Nephron progenitor cell (in vitro differentiated cells): ENCODE results near the gene CEMIP.
"Not testable (repeated sequence)": the region's sequence is repeated elsewhere in the genome, so short reads cannot be mapped to it uniquely, and the experiment has no call there.

Experiments
- DNase-seq: peaks from one replicate; pipeline ENCODE4 v3.0.0; 2021
- H3K27ac Mint-ChIP-seq: 2 replicates; pipeline ENCODE4 v1.8.0; 2021; ENCODE audit warnings: mild to moderate bottlenecking, moderate library complexity, mixed read lengths
- H3K27me3 Mint-ChIP-seq: 2 replicates; pipeline ENCODE4 v1.8.0; 2021; ENCODE audit warnings: mild to moderate bottlenecking, low read depth, mixed read lengths; ENCODE audit not compliant: poor library complexity
- H3K36me3 Mint-ChIP-seq: 2 replicates; pipeline ENCODE4 v1.8.0; 2021; ENCODE audit warnings: low read depth, mixed read lengths
- H3K4me1 Mint-ChIP-seq: 2 replicates; pipeline ENCODE4 v1.8.0; 2021; ENCODE audit warnings: mixed read lengths
- H3K4me3 Mint-ChIP-seq: 2 replicates; pipeline ENCODE4 v1.8.0; 2021; ENCODE audit warnings: mild to moderate bottlenecking, moderate library complexity, mixed read lengths
- H3K9me3 Mint-ChIP-seq: 2 replicates; pipeline ENCODE4 v1.8.0; 2021; ENCODE audit warnings: mild to moderate bottlenecking, moderate library complexity, mixed read lengths
- CTCF ChIP-seq: fragments of 200-600 bp; sonication (generic); IDR thresholded peaks from 2 replicates; pipeline ENCODE4 v1.5.0; 2021; ENCODE audit warnings: antibody characterized with exemption

The CEMIP gene

GRCh38 chr15:80950291-80951078 lies 171.3 kb downstream of the CEMIP start:
- DNase-seq: no peak
- H3K4me1 Mint-ChIP-seq: peaks cover 28% of the 10 kb centered on the region
- H3K4me3 Mint-ChIP-seq: no peak overlapping the region
- no peaks in the 10 kb centered on the region for H3K9me3 Mint-ChIP-seq
- no peaks in the 10 kb centered on the region for H3K27me3 Mint-ChIP-seq
- H3K27ac Mint-ChIP-seq: no peak overlapping the region
- H3K36me3 Mint-ChIP-seq: peaks cover 41% of the 10 kb centered on the region
- TF ChIP-seq CTCF: no peak

GRCh38 chr15:80951941-80952340 lies 172.8 kb downstream of the CEMIP start:
- no peak for DNase-seq
- no peak overlapping the region for H3K27ac Mint-ChIP-seq
- peaks cover 39% of the 10 kb centered on the region for H3K4me1 Mint-ChIP-seq
- H3K36me3 Mint-ChIP-seq: peaks cover 34% of the 10 kb centered on the region
- H3K27me3 Mint-ChIP-seq: no peaks in the 10 kb centered on the region
- no peaks in the 10 kb centered on the region for H3K9me3 Mint-ChIP-seq
- no peak for TF ChIP-seq CTCF
- no peak overlapping the region for H3K4me3 Mint-ChIP-seq

GRCh38 chr15:80953001-80953952 lies 174.1 kb downstream of the CEMIP start:
- Mint-ChIP-seq H3K27me3 (no peaks in the 10 kb centered on the region), H3K9me3 (no peaks in the 10 kb centered on the region), H3K4me3 (peak overlapping the region; percentile 15), H3K36me3 (peaks cover 23% of the 10 kb centered on the region), H3K27ac (peak overlapping the region; percentile 3), H3K4me1 (peaks cover 39% of the 10 kb centered on the region)
- no peak for TF ChIP-seq CTCF
- no peak for DNase-seq

GRCh38 chr15:80953953-80954778 lies 175.0 kb downstream of the CEMIP start:
- H3K4me3 Mint-ChIP-seq: no peak overlapping the region
- no peaks in the 10 kb centered on the region for H3K27me3 Mint-ChIP-seq
- TF ChIP-seq CTCF: no peak
- peaks cover 39% of the 10 kb centered on the region for H3K4me1 Mint-ChIP-seq
- peak overlapping the region; percentile 66 for H3K27ac Mint-ChIP-seq
- H3K9me3 Mint-ChIP-seq: no peaks in the 10 kb centered on the region
- no peak for DNase-seq
- peaks cover 30% of the 10 kb centered on the region for H3K36me3 Mint-ChIP-seq

GRCh38 chr15:80955571-80956452 lies 176.6 kb downstream of the CEMIP start:
- not testable (repeated sequence) for DNase-seq, H3K9me3 Mint-ChIP-seq, H3K27me3 Mint-ChIP-seq, H3K4me3 Mint-ChIP-seq
- H3K4me1 Mint-ChIP-seq: peaks cover 39% of the 10 kb centered on the region
- peak overlapping the region; percentile 49 for H3K27ac Mint-ChIP-seq
- H3K36me3 Mint-ChIP-seq: peaks cover 34% of the 10 kb centered on the region
